HepG2 (cell line): ENCODE data around the gene NOTO. TPM values are rescaled to one million over a fixed set of nuclear protein-coding genes. Genes with fewer than 3 reads are reported as not detected.

Source experiments
- ATF3 ChIP-seq: sonication (generic); formaldehyde crosslinking; IDR thresholded peaks from 2 replicates; pipeline ENCODE4 v1.4.0; 2020; ENCODE audit warnings: missing genetic modification reagents
- CTCF ChIP-seq: sonication (generic); formaldehyde crosslinking; IDR thresholded peaks from 2 replicates; pipeline ENCODE4 v1.5.0; 2020; ENCODE audit warnings: mild to moderate bottlenecking, missing genetic modification reagents, moderate library complexity
- EHMT2 ChIP-seq: fragments of 200-600 bp; sonication (generic); IDR thresholded peaks from 2 replicates; pipeline ENCODE4 v1.7.0; 2017; ENCODE audit warnings: antibody characterized with exemption, low read depth, low read length, borderline replicate concordance
- MYNN ChIP-seq: sonication (generic); formaldehyde crosslinking; IDR thresholded peaks from 2 replicates; pipeline ENCODE4 v1.4.0; 2020; ENCODE audit warnings: mild to moderate bottlenecking, low read depth, missing genetic modification reagents
- STAG1 ChIP-seq: sonication (generic); formaldehyde crosslinking; IDR thresholded peaks from 2 replicates; pipeline ENCODE4 v1.4.0; 2020; ENCODE audit warnings: missing genetic modification reagents
- ZNF484 ChIP-seq: sonication (generic); formaldehyde crosslinking; IDR thresholded peaks from 2 replicates; pipeline ENCODE4 v1.5.1; 2020; ENCODE audit warnings: mild to moderate bottlenecking, low read depth, missing genetic modification reagents, borderline replicate concordance
- ZNF558 ChIP-seq: sonication (generic); formaldehyde crosslinking; IDR thresholded peaks from 2 replicates; pipeline ENCODE4 v1.9.0; 2022; ENCODE audit warnings: mild to moderate bottlenecking, missing genetic modification reagents, borderline replicate concordance
- ZNF703 ChIP-seq: sonication (generic); formaldehyde crosslinking; IDR thresholded peaks from 2 replicates; pipeline ENCODE4 v1.5.1; 2020; ENCODE audit warnings: missing genetic modification reagents, mild to moderate bottlenecking, moderate library complexity, borderline replicate concordance
- polyA plus RNA-seq, 8 experiments: library from polyadenylated mRNA; depleted of rRNA in 3 of 8; stranded (reverse) in 7 of 8; unstranded in 1 of 8; fragments of >200 nt; fragmentation: Illumina TruSeq in 4 of 8; extraction: Trizol in 4 of 8; gene quantifications; 2 replicates each; pipeline versions ENCODE4 v1.2.1 to v1.2.3, GENCODE V29; 2011 to 2016; ENCODE audit warnings: low read depth in 4 of 8, missing spikeins in 1 of 8, mixed read lengths in 1 of 8; ENCODE audit not compliant: insufficient read depth in 1 of 8
- total RNA-seq, 5 experiments: library from RNA; depleted of rRNA; stranded (reverse); fragments of >200 nt; fragmentation: Illumina TruSeq; extraction: Trizol; gene quantifications; 2 replicates each; pipeline ENCODE4 v1.2.3, GENCODE V29; 2016; ENCODE audit warnings: low read depth in 1 of 5
- TF ChIP-seq, protein P1 (sequence below): sonication (generic); formaldehyde crosslinking; IDR thresholded peaks from 2 replicates; pipeline ENCODE4; 2020; ENCODE audit warnings: missing genetic modification reagents, mild to moderate bottlenecking, borderline replicate concordance
- TF ChIP-seq, protein P2 (sequence below): fragments of 450-650 bp; IDR thresholded peaks from 2 replicates; pipeline ENCODE4 v1.6.1; 2016
- TF ChIP-seq, protein P3 (sequence below): sonication (generic); formaldehyde crosslinking; IDR thresholded peaks from 2 replicates; pipeline ENCODE4 v1.5.1; 2020; ENCODE audit warnings: mild to moderate bottlenecking, moderate library complexity, missing genetic modification reagents
- TF ChIP-seq, protein P4 (sequence below): fragments of 450-650 bp; IDR thresholded peaks from 2 replicates; pipeline ENCODE4 v1.6.1; 2017; ENCODE audit warnings: mild to moderate bottlenecking

NOTO gene
- total and polyA plus RNA-seq, 2 of the 13 experiments (the other 11 are each of a cell fraction or from before 2014, with no cell fraction given): not detected

- TF ChIP-seq, protein P1, sequence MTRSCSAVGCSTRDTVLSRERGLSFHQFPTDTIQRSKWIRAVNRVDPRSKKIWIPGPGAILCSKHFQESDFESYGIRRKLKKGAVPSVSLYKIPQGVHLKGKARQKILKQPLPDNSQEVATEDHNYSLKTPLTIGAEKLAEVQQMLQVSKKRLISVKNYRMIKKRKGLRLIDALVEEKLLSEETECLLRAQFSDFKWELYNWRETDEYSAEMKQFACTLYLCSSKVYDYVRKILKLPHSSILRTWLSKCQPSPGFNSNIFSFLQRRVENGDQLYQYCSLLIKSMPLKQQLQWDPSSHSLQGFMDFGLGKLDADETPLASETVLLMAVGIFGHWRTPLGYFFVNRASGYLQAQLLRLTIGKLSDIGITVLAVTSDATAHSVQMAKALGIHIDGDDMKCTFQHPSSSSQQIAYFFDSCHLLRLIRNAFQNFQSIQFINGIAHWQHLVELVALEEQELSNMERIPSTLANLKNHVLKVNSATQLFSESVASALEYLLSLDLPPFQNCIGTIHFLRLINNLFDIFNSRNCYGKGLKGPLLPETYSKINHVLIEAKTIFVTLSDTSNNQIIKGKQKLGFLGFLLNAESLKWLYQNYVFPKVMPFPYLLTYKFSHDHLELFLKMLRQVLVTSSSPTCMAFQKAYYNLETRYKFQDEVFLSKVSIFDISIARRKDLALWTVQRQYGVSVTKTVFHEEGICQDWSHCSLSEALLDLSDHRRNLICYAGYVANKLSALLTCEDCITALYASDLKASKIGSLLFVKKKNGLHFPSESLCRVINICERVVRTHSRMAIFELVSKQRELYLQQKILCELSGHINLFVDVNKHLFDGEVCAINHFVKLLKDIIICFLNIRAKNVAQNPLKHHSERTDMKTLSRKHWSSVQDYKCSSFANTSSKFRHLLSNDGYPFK (CRISPR knock-in tag): peak; percentile 26; the same call in 1 of the 2 replicates
- TF ChIP-seq, protein P2, sequence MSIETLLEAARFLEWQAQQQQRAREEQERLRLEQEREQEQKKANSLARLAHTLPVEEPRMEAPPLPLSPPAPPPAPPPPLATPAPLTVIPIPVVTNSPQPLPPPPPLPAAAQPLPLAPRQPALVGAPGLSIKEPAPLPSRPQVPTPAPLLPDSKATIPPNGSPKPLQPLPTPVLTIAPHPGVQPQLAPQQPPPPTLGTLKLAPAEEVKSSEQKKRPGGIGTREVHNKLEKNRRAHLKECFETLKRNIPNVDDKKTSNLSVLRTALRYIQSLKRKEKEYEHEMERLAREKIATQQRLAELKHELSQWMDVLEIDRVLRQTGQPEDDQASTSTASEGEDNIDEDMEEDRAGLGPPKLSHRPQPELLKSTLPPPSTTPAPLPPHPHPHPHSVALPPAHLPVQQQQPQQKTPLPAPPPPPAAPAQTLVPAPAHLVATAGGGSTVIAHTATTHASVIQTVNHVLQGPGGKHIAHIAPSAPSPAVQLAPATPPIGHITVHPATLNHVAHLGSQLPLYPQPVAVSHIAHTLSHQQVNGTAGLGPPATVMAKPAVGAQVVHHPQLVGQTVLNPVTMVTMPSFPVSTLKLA: no peak
- TF ChIP-seq ZNF484 (CRISPR knock-in tag) (no peak), ZNF558 (CRISPR knock-in tag) (no peak), CTCF (peak; percentile 89), ATF3 (no peak), ZNF703 (no peak), STAG1 (CRISPR knock-in tag) (peak; percentile 93), EHMT2 (no peak), MYNN (CRISPR knock-in tag) (0 out of 2 replicates have a peak, but pooled peaks have one; percentile 48)
- TF ChIP-seq, protein P3, sequence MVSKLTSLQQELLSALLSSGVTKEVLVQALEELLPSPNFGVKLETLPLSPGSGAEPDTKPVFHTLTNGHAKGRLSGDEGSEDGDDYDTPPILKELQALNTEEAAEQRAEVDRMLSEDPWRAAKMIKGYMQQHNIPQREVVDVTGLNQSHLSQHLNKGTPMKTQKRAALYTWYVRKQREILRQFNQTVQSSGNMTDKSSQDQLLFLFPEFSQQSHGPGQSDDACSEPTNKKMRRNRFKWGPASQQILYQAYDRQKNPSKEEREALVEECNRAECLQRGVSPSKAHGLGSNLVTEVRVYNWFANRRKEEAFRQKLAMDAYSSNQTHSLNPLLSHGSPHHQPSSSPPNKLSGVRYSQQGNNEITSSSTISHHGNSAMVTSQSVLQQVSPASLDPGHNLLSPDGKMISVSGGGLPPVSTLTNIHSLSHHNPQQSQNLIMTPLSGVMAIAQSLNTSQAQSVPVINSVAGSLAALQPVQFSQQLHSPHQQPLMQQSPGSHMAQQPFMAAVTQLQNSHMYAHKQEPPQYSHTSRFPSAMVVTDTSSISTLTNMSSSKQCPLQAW (CRISPR knock-in tag): 0 out of 2 replicates have a peak, but pooled peaks have one; percentile 45
- TF ChIP-seq, protein P4, sequence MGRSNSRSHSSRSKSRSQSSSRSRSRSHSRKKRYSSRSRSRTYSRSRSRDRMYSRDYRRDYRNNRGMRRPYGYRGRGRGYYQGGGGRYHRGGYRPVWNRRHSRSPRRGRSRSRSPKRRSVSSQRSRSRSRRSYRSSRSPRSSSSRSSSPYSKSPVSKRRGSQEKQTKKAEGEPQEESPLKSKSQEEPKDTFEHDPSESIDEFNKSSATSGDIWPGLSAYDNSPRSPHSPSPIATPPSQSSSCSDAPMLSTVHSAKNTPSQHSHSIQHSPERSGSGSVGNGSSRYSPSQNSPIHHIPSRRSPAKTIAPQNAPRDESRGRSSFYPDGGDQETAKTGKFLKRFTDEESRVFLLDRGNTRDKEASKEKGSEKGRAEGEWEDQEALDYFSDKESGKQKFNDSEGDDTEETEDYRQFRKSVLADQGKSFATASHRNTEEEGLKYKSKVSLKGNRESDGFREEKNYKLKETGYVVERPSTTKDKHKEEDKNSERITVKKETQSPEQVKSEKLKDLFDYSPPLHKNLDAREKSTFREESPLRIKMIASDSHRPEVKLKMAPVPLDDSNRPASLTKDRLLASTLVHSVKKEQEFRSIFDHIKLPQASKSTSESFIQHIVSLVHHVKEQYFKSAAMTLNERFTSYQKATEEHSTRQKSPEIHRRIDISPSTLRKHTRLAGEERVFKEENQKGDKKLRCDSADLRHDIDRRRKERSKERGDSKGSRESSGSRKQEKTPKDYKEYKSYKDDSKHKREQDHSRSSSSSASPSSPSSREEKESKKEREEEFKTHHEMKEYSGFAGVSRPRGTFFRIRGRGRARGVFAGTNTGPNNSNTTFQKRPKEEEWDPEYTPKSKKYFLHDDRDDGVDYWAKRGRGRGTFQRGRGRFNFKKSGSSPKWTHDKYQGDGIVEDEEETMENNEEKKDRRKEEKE: no peak
These were observed 38.6 kb upstream of the NOTO start (continued) for GRCh38 chr2:73163483-73164367.
